Neuronal stem cell (in vitro differentiated cells): ENCODE results near the gene ASZ1.

Experiments
- DNase-seq: peaks from one replicate; pipeline ENCODE4 v3.0.0-alpha.2; 2013; ENCODE audit warnings: low spot score
- H2AFZ ChIP-seq: one replicate; pipeline ENCODE4 v1.6.1; 2013; ENCODE audit warnings: mild to moderate bottlenecking, low read length, inconsistent platforms
- H2AK5ac ChIP-seq: 2 replicates; pipeline ENCODE4 v1.6.1; 2013; ENCODE audit warnings: low read depth, mild to moderate bottlenecking, inconsistent platforms, low read length, moderate library complexity, mixed read lengths
- H2BK120ac ChIP-seq: 2 replicates; pipeline ENCODE4 v1.6.1; 2013; ENCODE audit warnings: low read depth, mild to moderate bottlenecking, inconsistent platforms, low read length, moderate library complexity, mixed read lengths
- H2BK12ac ChIP-seq: one replicate; pipeline ENCODE4 v1.6.1; 2013; ENCODE audit warnings: low read length, inconsistent platforms
- H2BK15ac ChIP-seq: 2 replicates; pipeline ENCODE4 v1.6.1; 2013; ENCODE audit warnings: mild to moderate bottlenecking, low read length, inconsistent platforms, mixed read lengths
- H2BK5ac ChIP-seq: one replicate; pipeline ENCODE4 v1.6.1; 2013; ENCODE audit warnings: inconsistent platforms, mild to moderate bottlenecking, low read length, moderate library complexity
- H3K14ac ChIP-seq: one replicate; pipeline ENCODE4 v1.6.1; 2013; ENCODE audit warnings: low read length, inconsistent platforms
- H3K18ac ChIP-seq: 2 replicates; pipeline ENCODE4 v1.6.1; 2013; ENCODE audit warnings: low read length, inconsistent platforms
- H3K23ac ChIP-seq: 2 replicates; pipeline ENCODE4 v1.6.1; 2013; ENCODE audit warnings: low read depth, mild to moderate bottlenecking, mixed read lengths, low read length, inconsistent platforms; ENCODE audit not compliant: poor library complexity
- H3K27ac ChIP-seq: replicated peaks from 3 replicates; pipeline ENCODE4 v1.5.1; 2013; ENCODE audit warnings: low read length, inconsistent platforms
- H3K27me3 ChIP-seq, 3 experiments: 2 replicates each; pipeline ENCODE4 v1.6.1; 2013; ENCODE audit warnings: low read length in 3 of 3, mild to moderate bottlenecking in 2 of 3, inconsistent platforms in 1 of 3, low read depth in 1 of 3, mixed read lengths in 1 of 3, moderate library complexity in 1 of 3; ENCODE audit not compliant: control insufficient read depth in 3 of 3, insufficient read depth in 3 of 3
- H3K36me3 ChIP-seq, 2 donors: replicated peaks in 1 of 2; 2 replicates each; pipeline ENCODE4 v1.6.1; 2013; ENCODE audit warnings: low read length in 2 of 2; ENCODE audit not compliant: control insufficient read depth in 2 of 2, insufficient read depth in 2 of 2
- H3K4ac ChIP-seq: 2 replicates; pipeline ENCODE4 v1.6.1; 2013; ENCODE audit warnings: inconsistent platforms, mild to moderate bottlenecking, low read length, moderate library complexity
- H3K4me1 ChIP-seq, 2 donors: 1 replicate in 1 of 2; 2 replicates in 1 of 2; pipeline ENCODE4 v1.6.1; 2013; ENCODE audit warnings: low read length in 2 of 2, low read depth in 1 of 2; ENCODE audit not compliant: control insufficient read depth in 2 of 2, insufficient read depth in 1 of 2
- H3K4me2 ChIP-seq: one replicate; pipeline ENCODE4 v1.6.1; 2013; ENCODE audit warnings: mild to moderate bottlenecking, low read length, inconsistent platforms; ENCODE audit not compliant: insufficient read depth, poor library complexity, severe bottlenecking
- H3K4me3 ChIP-seq, 2 donors: 2 replicates each; pipeline ENCODE4 v1.5.1; 2013; ENCODE audit warnings: low read length in 2 of 2, mild to moderate bottlenecking in 2 of 2, inconsistent platforms in 1 of 2, moderate library complexity in 1 of 2
- H3K79me1 ChIP-seq: one replicate; pipeline ENCODE4 v1.6.1; 2013; ENCODE audit warnings: low read depth, mild to moderate bottlenecking, inconsistent platforms, low read length, moderate library complexity
- H3K9ac ChIP-seq: one replicate; pipeline ENCODE4 v1.6.1; 2013; ENCODE audit warnings: mild to moderate bottlenecking, low read depth, low read length, inconsistent platforms; ENCODE audit not compliant: poor library complexity
- H3K9me3 ChIP-seq, 2 donors: replicated peaks in 1 of 2; 2 replicates each; pipeline versions ENCODE3 to v1.6.1; 2013; ENCODE audit warnings: low read length in 2 of 2, mild to moderate bottlenecking in 2 of 2, inconsistent platforms in 1 of 2, low read depth in 1 of 2, mixed read lengths in 1 of 2, moderate library complexity in 1 of 2; ENCODE audit not compliant: control insufficient read depth in 2 of 2, insufficient read depth in 1 of 2
- H4K8ac ChIP-seq: one replicate; pipeline ENCODE4 v1.6.1; 2013; ENCODE audit warnings: low read depth, mild to moderate bottlenecking, inconsistent platforms, low read length, moderate library complexity
- H4K91ac ChIP-seq: one replicate; pipeline ENCODE4 v1.6.1; 2013; ENCODE audit warnings: low read length, low read depth, mild to moderate bottlenecking, inconsistent platforms; ENCODE audit not compliant: poor library complexity
- WGBS, 2 donors: extraction: QIAGEN DNeasy Blood & Tissue Kit; methylation state at CpG; one replicate each; pipeline ENCODE4 v1.1.7; 2013; ENCODE audit warnings: missing lambda C conversion rate in 2 of 2, mixed read lengths in 1 of 2; ENCODE audit not compliant: insufficient read length in 2 of 2, insufficient replicate concordance in 1 of 2; ENCODE audit errors: extremely low coverage in 2 of 2; 5-methylcytosine and 5-hydroxymethylcytosine counted together

ASZ1 gene

DNA sequence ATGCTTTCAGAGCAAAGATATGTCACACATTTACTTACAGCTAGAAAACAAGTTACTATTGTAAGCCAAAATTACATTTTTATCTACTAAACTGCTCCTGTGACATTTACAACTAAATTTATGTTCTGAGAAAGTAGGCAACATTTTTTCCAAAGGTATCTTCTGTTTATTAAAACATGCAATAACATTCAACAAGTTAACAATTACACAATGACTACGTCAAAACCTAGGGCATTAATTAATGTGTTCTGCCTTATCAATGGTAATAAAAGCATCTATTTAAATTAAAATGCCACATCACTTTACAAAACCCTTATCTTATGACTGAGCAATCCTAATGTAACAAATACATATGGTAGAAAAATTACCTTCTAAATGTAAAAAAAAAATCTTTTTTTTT lies 14.9 kb downstream of the ASZ1 start:
- H4K91ac ChIP-seq, result no peak overlapping the region
- no peak overlapping the region for H2BK120ac ChIP-seq
- H3K9me3 ChIP-seq, result no peaks in the 10 kb centered on the region
- no peaks in the 10 kb centered on the region for H3K36me3 ChIP-seq
- no peak overlapping the region for H2BK15ac ChIP-seq
- no CpG with 5 or more reads among the region's 1 CpG for WGBS, 2 donors
- no peak overlapping the region for H2AFZ ChIP-seq
- DNase-seq, result no peak
- H3K9ac ChIP-seq, result no peak overlapping the region
- H3K79me1 ChIP-seq, result no peaks in the 10 kb centered on the region
- no peak overlapping the region for H3K27ac ChIP-seq
- H3K4ac ChIP-seq, result no peak overlapping the region
- no peak overlapping the region for H3K4me3 ChIP-seq
- H3K18ac ChIP-seq, result no peak overlapping the region
- no peaks in the 10 kb centered on the region for H3K4me1 ChIP-seq
- H3K27me3 ChIP-seq, result no peaks in the 10 kb centered on the region
- H4K8ac ChIP-seq, result no peak overlapping the region
- no peak overlapping the region for H3K14ac ChIP-seq
- H3K4me2 ChIP-seq, result no peak overlapping the region
- H2AK5ac ChIP-seq, result no peak overlapping the region
- no peak overlapping the region for H2BK12ac ChIP-seq
- H2BK5ac ChIP-seq, result no peak overlapping the region
- no peak overlapping the region for H3K23ac ChIP-seq

DNA sequence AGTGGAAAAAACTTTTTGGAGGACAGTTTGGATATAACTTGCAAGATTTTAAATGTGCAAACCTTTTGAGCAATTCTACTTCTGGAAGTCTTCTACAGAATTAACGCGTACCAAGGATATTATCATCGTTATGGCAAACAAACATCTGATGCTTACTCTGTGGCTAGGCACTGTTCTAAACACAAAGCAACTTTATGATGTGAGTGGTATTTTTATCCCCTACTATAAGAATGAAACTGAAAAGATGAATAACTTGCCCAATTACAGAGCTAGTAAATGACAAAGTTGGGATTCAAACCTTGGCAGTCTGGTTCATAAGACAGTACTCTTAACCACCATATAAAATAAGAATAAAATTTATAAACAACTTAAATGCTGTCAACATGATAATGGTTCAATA lies 15.8 kb downstream of the ASZ1 start:
- H3K4ac ChIP-seq, result no peak overlapping the region
- no CpG with 5 or more reads among the region's 3 CpGs for WGBS, 2 donors
- H3K27me3 ChIP-seq, result no peaks in the 10 kb centered on the region
- no peak overlapping the region for H3K4me2 ChIP-seq
- H2BK15ac ChIP-seq, result no peak overlapping the region
- H2BK5ac ChIP-seq, result no peak overlapping the region
- no peak overlapping the region for H2BK12ac ChIP-seq
- no peak overlapping the region for H2AK5ac ChIP-seq
- H3K4me1 ChIP-seq, result no peaks in the 10 kb centered on the region
- no peaks in the 10 kb centered on the region for H3K9me3 ChIP-seq
- no peak overlapping the region for H4K8ac ChIP-seq
- no peak overlapping the region for H3K18ac ChIP-seq
- no peak overlapping the region for H3K27ac ChIP-seq
- H2AFZ ChIP-seq, result no peak overlapping the region
- H3K14ac ChIP-seq, result no peak overlapping the region
- no peak overlapping the region for H3K4me3 ChIP-seq
- no peak overlapping the region for H4K91ac ChIP-seq
- no peak overlapping the region for H2BK120ac ChIP-seq
- no peak overlapping the region for H3K23ac ChIP-seq
- no peak overlapping the region for H3K9ac ChIP-seq
- H3K79me1 ChIP-seq, result no peaks in the 10 kb centered on the region
- no peaks in the 10 kb centered on the region for H3K36me3 ChIP-seq
- no peak for DNase-seq

DNA sequence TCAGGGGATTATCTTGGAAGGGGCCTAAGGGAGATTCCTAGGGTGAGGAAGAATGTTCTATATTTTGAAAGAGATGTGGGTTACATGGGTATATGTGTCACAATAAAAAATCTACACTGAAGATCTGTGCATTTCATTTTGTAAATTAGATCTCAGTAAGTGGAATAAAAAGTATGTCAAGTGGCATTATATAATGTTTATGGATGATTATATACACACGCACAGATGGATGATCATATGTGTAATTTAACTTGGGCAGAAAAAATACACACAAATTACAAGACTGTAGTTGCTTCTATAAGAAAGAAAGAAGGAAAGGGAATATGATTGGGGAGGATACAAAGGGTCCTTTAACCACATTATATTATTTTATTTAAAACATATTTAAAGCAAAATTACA lies 18.5 kb downstream of the ASZ1 start:
- Histone ChIP-seq H3K9ac (no peak overlapping the region), H2BK120ac (no peak overlapping the region), H3K4me3 (no peak overlapping the region), H3K14ac (no peak overlapping the region), H3K4me1 (no peaks in the 10 kb centered on the region), H3K9me3 (no peaks in the 10 kb centered on the region), H3K4me2 (no peak overlapping the region), H4K91ac (no peak overlapping the region), H2AK5ac (no peak overlapping the region), H2BK12ac (no peak overlapping the region), H3K23ac (no peak overlapping the region), H3K79me1 (no peaks in the 10 kb centered on the region), H2BK15ac (no peak overlapping the region), H2BK5ac (no peak overlapping the region), H3K18ac (no peak overlapping the region), H3K27ac (no peak overlapping the region), H2AFZ (no peak overlapping the region), H3K36me3 (no peaks in the 10 kb centered on the region), H3K27me3 (no peaks in the 10 kb centered on the region), H3K4ac (no peak overlapping the region), H4K8ac (no peak overlapping the region)
- no peak for DNase-seq
- WGBS, 2 donors, result no CpG with 5 or more reads among the region's 1 CpG

DNA sequence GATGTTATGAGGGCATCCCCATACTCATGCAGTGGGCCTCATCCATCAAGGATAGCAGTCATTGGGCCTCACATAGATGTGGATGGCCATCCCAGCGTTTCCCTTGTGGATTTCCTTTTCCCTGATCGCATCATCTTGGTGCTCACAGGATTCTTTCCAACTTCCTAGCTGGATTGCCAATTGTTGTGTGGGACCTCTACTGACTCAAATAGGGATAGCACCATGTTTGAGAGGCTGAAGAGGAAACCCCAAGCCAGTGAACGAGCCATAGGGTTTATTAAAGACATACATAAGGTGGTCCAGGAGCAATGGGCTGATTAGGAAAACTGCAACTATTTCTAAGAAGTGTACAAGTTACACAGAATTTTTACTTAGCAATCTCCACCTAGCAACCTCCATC lies 21.8 kb downstream of the ASZ1 start:
- Histone ChIP-seq H3K36me3 (no peaks in the 10 kb centered on the region), H3K4me3 (no peak overlapping the region), H3K23ac (no peak overlapping the region), H3K18ac (no peak overlapping the region), H2AFZ (no peak overlapping the region), H3K27ac (no peak overlapping the region), H3K9me3 (no peaks in the 10 kb centered on the region), H2BK15ac (no peak overlapping the region), H2BK120ac (no peak overlapping the region), H2BK5ac (no peak overlapping the region), H4K8ac (no peak overlapping the region), H3K4ac (no peak overlapping the region), H2BK12ac (no peak overlapping the region), H3K4me1 (no peaks in the 10 kb centered on the region), H3K27me3 (no peaks in the 10 kb centered on the region), H3K14ac (no peak overlapping the region), H3K9ac (no peak overlapping the region), H4K91ac (no peak overlapping the region), H2AK5ac (no peak overlapping the region), H3K79me1 (no peaks in the 10 kb centered on the region), H3K4me2 (no peak overlapping the region)
- no CpG with 5 or more reads among the region's 3 CpGs for WGBS, 2 donors
- DNase-seq, result no peak
